ENCODE data around the gene PSKH1. TPM values are rescaled to one million over a fixed set of nuclear protein-coding genes. Genes with fewer than 3 reads are reported as not detected.

PSKH1 gene
- total and polyA plus RNA-seq, 10 of the 15 experiments (the other 5 are each of a cell fraction or from before 2014, with no cell fraction given) = 0.63 to 20.4 (median 7.8) TPM

DNA sequence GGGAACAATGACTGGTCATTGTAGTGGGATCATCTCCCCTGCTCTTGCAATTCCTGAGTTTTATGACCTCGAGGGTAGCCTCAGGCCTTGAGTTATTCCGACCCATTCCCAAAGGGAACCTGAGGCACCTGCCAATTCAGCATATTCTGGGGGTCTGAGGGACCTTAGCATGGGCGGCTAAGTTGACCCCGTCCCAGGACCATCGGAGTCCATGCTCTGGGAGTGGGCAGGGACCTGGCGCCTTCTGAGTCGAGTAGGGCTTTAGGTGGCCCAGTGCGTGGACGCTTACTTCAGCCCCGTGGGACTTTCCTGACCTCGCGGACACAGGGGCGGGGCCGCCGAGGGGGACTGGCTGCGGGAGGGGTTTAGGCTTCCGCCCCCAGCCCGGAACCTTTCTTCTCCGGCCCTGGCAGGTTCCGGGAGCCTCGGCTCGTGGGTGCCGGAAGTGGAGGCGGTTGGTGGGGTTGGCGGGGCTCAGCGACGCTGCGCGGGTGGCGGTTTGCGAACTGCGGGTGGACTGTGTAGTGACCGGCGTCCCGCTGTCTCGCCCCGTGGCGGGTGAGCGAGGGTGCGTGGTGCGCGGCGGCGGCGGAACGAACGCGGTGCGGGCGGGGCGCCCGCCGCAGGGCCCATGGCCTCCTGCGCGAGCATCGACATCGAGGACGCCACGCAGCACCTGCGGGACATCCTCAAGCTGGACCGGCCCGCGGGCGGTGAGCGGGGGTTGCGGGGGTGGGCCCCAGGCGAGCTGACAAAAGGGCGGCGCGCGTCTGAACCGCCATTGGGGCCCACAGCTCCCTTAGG lies 20.2 kb upstream of the PSKH1 start, which contains the start of gene EDC4 (continued):
- TF ChIP-seq, protein P1, sequence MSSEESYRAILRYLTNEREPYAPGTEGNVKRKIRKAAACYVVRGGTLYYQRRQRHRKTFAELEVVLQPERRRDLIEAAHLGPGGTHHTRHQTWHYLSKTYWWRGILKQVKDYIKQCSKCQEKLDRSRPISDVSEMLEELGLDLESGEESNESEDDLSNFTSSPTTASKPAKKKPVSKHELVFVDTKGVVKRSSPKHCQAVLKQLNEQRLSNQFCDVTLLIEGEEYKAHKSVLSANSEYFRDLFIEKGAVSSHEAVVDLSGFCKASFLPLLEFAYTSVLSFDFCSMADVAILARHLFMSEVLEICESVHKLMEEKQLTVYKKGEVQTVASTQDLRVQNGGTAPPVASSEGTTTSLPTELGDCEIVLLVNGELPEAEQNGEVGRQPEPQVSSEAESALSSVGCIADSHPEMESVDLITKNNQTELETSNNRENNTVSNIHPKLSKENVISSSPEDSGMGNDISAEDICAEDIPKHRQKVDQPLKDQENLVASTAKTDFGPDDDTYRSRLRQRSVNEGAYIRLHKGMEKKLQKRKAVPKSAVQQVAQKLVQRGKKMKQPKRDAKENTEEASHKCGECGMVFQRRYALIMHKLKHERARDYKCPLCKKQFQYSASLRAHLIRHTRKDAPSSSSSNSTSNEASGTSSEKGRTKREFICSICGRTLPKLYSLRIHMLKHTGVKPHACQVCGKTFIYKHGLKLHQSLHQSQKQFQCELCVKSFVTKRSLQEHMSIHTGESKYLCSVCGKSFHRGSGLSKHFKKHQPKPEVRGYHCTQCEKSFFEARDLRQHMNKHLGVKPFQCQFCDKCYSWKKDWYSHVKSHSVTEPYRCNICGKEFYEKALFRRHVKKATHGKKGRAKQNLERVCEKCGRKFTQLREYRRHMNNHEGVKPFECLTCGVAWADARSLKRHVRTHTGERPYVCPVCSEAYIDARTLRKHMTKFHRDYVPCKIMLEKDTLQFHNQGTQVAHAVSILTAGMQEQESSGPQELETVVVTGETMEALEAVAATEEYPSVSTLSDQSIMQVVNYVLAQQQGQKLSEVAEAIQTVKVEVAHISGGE (CRISPR knock-in tag; IDR thresholded peaks at IDR 0.05) = peak; percentile 95
- peak; percentile 86 for TF ChIP-seq IKZF1 (conservative IDR thresholded peaks at IDR 0.05)
- TF ChIP-seq BRCA1 (IDR thresholded peaks at IDR 0.05; ENCODE audit: low read depth, low read length) = no peak
- TF ChIP-seq ZNF592 (IDR thresholded peaks at IDR 0.05) = no peak
- TF ChIP-seq SUPT20H (IDR thresholded peaks at IDR 0.05; ENCODE audit: borderline replicate concordance, control insufficient read depth, low read depth, low read length) = no peak
- TF ChIP-seq RELA (IDR thresholded peaks at IDR 0.05; ENCODE audit: borderline replicate concordance, partially characterized antibody) = peak; percentile 92
- no peak for TF ChIP-seq ZBTB33 (IDR thresholded peaks at IDR 0.05)
- peak; percentile 87 for TF ChIP-seq RUNX3 (IDR thresholded peaks at IDR 0.05; ENCODE audit: low read length)
- no peak for TF ChIP-seq CHD1 (IDR thresholded peaks at IDR 0.05; ENCODE audit: low read depth, low read length)
- no peak for TF ChIP-seq RAD51 (IDR thresholded peaks at IDR 0.05)
- TF ChIP-seq, protein P2, sequence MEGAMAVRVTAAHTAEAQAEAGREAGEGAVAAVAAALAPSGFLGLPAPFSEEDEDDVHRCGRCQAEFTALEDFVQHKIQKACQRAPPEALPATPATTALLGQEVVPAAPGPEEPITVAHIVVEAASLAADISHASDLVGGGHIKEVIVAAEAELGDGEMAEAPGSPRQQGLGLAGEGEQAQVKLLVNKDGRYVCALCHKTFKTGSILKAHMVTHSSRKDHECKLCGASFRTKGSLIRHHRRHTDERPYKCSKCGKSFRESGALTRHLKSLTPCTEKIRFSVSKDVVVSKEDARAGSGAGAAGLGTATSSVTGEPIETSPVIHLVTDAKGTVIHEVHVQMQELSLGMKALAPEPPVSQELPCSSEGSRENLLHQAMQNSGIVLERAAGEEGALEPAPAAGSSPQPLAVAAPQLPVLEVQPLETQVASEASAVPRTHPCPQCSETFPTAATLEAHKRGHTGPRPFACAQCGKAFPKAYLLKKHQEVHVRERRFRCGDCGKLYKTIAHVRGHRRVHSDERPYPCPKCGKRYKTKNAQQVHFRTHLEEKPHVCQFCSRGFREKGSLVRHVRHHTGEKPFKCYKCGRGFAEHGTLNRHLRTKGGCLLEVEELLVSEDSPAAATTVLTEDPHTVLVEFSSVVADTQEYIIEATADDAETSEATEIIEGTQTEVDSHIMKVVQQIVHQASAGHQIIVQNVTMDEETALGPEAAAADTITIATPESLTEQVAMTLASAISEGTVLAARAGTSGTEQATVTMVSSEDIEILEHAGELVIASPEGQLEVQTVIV (IDR thresholded peaks at IDR 0.05; ENCODE audit: borderline replicate concordance, partially characterized antibody) = peak; percentile 39
- no peak for TF ChIP-seq ATF7 (IDR thresholded peaks at IDR 0.05; ENCODE audit: low read depth)
- peak; percentile 18 for TF ChIP-seq ZZZ3 (IDR thresholded peaks at IDR 0.05; ENCODE audit: control insufficient read depth, insufficient read length, low read depth)
- peak; percentile 77 for TF ChIP-seq MEF2B (IDR thresholded peaks at IDR 0.05; ENCODE audit: partially characterized antibody, poor library complexity, severe bottlenecking)
- peak; percentile 88 for TF ChIP-seq NR2C1 (IDR thresholded peaks at IDR 0.05)
- TF ChIP-seq SIX5 (IDR thresholded peaks at IDR 0.05; ENCODE audit: low read depth, low read length, severe bottlenecking) = peak; percentile 71
- no peak for TF ChIP-seq SUZ12 (IDR thresholded peaks at IDR 0.05; ENCODE audit: unreplicated experiment)
